ENCODE data around the gene HBG1.

HBG1 gene

DNA sequence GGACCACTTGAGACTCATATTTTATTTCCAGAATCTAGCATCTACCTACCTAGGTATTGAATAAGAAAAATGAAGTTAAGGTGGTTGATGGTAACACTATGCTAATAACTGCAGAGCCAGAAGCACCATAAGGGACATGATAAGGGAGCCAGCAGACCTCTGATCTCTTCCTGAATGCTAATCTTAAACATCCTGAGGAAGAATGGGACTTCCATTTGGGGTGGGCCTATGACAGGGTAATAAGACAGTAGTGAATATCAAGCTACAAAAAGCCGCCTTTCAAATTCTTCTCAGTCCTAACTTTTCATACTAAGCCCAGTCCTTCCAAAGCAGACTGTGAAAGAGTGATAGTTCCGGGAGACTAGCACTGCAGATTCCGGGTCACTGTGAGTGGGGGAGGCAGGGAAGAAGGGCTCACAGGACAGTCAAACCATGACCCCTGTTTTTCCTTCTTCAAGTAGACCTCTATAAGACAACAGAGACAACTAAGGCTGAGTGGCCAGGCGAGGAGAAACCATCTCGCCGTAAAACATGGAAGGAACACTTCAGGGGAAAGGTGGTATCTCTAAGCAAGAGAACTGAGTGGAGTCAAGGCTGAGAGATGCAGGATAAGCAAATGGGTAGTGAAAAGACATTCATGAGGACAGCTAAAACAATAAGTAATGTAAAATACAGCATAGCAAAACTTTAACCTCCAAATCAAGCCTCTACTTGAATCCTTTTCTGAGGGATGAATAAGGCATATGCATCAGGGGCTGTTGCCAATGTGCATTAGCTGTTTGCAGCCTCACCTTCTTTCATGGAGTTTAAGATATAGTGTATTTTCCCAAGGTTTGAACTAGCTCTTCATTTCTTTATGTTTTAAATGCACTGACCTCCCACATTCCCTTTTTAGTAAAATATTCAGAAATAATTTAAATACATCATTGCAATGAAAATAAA is 24.8 kb downstream of the HBG1 start:
- no peak for DNase-seq

DNA sequence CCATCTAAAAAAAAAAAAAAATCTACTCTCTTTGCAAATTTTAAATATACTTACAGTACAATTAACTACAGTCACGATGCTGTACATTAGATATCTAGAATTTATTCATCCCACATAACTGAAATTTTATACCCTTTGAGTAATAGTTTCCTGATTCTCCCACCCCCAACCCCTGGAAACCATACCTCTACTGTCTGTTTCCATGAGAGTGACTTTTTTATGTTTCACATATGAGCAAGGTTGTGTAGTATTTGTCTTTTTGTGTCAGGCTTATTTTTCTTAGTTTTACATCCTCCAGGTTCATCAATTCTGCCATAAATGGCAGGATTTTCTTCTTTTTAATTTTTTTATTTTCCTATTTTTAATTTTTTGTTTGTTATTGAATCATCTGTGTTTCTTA is 26.0 kb downstream of the HBG1 start:
- DNase-seq, result no peak

DNA sequence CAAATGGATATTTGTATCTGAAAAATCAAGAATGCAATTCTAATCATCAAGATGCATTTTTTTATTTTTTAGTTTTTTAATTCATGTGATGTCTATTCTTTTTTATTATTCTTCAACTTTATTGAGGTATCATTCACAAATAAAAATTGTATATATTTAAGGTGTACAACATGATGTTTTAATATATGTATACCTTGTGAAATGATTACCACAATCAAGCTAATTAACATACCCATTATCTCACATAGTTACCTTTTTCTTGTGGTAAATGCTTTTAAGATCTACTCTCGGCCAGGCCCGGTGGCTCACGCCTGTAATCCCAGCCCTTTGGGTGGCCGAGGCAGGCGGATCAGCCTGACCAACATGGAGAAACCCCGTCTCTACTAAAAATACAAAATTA is 26.5 kb downstream of the HBG1 start:
- DNase-seq, result no peak

DNA sequence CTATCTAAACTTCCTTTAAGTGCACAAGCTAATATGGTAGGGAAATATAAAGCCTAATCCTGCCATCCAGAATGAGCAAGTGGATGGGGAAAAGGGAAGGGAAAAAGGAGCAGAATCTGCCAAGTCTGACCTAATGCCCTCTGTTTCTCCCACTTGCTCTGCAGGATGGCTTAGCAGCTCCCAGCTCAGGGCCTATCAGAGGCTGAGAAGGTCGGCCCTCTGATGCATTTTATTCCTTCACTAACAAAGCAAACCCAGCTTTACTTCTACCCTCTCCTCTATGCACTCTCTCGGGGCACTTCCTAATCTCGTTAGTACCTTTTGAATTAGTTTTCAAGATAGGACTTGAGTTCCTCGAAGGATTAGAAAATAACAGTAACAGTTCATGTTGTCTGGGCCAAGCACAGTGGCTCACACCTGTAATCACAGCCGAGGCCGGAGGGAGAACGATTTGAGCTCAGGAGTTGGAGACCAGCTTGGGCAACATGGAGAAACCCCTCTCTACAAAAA is 39.2 kb downstream of the HBG1 start:
- DNase-seq, result no peak

DNA sequence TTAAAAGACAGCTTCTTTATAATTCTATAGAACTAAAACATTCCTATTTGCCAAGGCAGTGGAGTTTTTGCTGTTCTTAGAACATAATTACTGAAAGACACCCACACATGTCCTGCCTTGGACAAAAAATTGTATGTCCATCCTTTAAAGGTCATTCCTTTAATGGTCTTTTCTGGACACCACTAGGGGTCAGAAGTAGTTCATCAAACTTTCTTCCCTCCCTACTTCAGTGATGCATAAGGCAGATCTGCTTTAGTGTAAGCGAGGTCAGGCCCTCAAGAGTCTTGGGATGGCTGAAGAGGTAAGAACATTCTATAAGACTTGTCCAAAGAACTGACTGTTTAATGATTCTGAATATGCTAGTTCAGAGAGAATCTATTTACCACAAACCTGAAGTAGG is 44.9 kb downstream of the HBG1 start:
- peak; percentile 45 for DNase-seq

DNA sequence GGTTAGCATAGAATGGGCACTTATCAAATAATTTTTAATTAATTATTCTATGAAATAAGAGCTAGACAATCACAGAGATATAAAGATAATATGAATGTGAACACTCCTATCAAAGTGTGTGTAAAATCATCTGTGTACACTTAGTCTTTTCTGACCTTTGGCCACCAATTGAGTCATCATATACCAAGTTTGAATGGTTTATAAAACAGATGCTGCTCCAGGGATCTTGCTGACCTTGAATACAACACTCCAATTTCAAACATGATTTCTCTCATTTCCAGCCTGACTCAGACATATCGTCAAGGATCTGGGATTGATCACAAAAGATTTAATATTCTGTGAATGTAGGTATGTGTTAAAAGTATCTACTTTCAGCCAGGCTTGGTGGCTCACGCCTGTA is 46.3 kb downstream of the HBG1 start:
- DNase-seq, result no peak

DNA sequence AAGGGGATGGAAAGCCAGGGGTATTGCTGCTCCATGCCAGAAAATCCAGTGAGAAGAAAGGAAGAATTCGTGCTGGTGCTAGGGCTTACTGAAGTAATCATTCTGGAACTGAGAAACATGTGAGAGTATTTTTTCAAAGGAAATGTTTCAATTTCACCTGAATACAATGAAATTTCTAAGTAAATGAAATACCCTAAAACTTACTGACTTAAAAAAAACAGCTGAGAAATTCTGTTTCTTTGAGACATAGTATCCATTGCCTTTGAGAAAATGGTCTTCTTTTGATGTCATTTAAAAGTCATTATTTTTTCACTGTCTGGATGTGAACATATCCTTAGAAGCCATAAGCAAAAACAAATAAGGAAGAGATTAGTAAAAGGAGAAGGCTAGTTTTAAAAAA is 49.1 kb downstream of the HBG1 start, which contains the start of gene OR51V1:
Gene OR51V1 (minus strand): TSS at position 101 of the 400 bp plus-strand sequence. CDS start 0 bp downstream, at position 101.
- no peak for DNase-seq

DNA sequence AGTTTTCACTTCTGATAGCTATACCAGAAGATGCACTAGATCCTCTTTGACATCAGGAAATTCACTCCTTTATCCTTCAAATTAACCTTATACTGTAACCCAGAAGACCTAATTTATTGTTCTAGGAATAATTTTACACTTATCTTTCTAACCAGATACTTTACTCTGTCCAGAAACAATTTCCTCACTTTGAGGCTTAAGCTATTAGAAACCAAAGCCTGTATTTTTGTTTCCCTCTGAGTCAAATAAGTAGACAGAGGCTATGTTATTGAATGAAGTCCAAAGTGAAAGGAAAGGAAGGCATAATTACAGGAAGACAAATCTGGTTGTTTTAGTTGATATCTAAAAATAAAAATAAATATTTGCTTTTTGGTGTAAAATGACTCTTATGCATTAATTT is 51.4 kb downstream of the HBG1 start:
- no peak for DNase-seq

Measured in fibroblast of skin of scalp (primary cell).